Upper lobe of left lung (tissue), 4 donors: ENCODE measurements around the gene ABCF3.

ENCODE experiments used
- POLR2AphosphoS5 ChIP-seq, 2 donors: sonication (generic); formaldehyde crosslinking; IDR thresholded peaks; one replicate each; pipeline ENCODE4 v1.5.1; 2017; ENCODE audit warnings: antibody characterized with exemption in 2 of 2
- TF ChIP-seq, protein P1 (sequence below), 6 experiments: fragments of 450-650 bp in 4 of 6; fragments of 200-600 bp in 2 of 6; sonication (generic) in 2 of 6; IDR thresholded peaks; one replicate each; pipeline ENCODE4 v1.5.1; 2016 to 2019; ENCODE audit warnings: antibody characterized with exemption in 6 of 6

DNA sequence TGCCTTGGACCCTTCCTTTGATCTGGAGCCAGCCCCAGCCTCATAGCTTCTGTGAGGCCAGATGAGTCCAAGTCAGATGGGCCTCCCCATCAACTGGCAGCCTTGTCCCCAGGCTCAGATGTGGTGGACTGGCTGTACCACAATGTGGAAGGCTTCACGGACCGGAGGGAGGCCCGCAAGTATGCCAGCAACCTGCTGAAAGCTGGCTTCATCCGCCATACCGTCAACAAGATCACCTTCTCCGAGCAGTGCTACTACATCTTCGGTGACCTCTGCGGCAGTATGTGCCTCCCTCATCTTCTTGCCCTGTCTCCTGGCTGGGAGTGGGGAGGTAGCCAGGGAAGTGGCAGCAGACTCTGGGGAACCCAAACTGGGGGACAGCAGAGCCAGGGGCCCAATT lies 18.2 kb upstream of the ABCF3 start:
- TF ChIP-seq POLR2AphosphoS5 (IDR thresholded peaks at IDR 0.05), result no peak
- TF ChIP-seq, protein P1, sequence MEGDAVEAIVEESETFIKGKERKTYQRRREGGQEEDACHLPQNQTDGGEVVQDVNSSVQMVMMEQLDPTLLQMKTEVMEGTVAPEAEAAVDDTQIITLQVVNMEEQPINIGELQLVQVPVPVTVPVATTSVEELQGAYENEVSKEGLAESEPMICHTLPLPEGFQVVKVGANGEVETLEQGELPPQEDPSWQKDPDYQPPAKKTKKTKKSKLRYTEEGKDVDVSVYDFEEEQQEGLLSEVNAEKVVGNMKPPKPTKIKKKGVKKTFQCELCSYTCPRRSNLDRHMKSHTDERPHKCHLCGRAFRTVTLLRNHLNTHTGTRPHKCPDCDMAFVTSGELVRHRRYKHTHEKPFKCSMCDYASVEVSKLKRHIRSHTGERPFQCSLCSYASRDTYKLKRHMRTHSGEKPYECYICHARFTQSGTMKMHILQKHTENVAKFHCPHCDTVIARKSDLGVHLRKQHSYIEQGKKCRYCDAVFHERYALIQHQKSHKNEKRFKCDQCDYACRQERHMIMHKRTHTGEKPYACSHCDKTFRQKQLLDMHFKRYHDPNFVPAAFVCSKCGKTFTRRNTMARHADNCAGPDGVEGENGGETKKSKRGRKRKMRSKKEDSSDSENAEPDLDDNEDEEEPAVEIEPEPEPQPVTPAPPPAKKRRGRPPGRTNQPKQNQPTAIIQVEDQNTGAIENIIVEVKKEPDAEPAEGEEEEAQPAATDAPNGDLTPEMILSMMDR (IDR thresholded peaks at IDR 0.05), result no peak
